GM12878 (cell line): ENCODE measurements around the gene MPIG6B. TPM values are rescaled to one million over a fixed set of nuclear protein-coding genes. Genes with fewer than 3 reads are reported as not detected.
A peak's percentile ranks its signal among the peaks of the same experiment; 100 is the strongest.

Source experiments
- ATAC-seq: fragments of 200-7000 bp; cut with Tn5 transposase; 3 replicates; pipeline ENCODE4 v1.9.1; 2020; ENCODE audit warnings: mild to moderate bottlenecking, moderate library complexity
- BruUV-seq: library from RNA; stranded (reverse); fragments of 400-500 nt; replicated peaks from 2 replicates; lab custom pipeline; 2021; lab: Mats Ljungman, UMichigan
- CTCF ChIA-PET: fragments of 300-600 bp; sonication (Branson Sonifier 250); formaldehyde crosslinking; extraction: SDS; loops from one replicate; lab custom pipeline; 2021; ENCODE audit warnings: inconsistent platforms; lab: Yijun Ruan, JAX
- POLR2A ChIA-PET: fragments of 350-600 bp; formaldehyde crosslinking; extraction: SDS; loops from one replicate; lab custom pipeline; 2021; ENCODE audit warnings: inconsistent platforms; lab: Charles Lee
- RAD21 ChIA-PET: fragments of 300-600 bp; sonication (Branson Sonifier 250); formaldehyde crosslinking; loops from one replicate; lab custom pipeline; 2023; ENCODE audit warnings: antibody characterized with exemption; ENCODE audit not compliant: unreplicated experiment; lab: Charles Lee
- SMC1A ChIA-PET: fragments of 300-600 bp; sonication (Branson Sonifier 250); formaldehyde crosslinking; loops from one replicate; lab custom pipeline; 2023; ENCODE audit not compliant: unreplicated experiment, uncharacterized antibody; lab: Charles Lee
- DNase-seq: peaks from one replicate; pipeline ENCODE4 v3.0.0-alpha.2; 2011; ENCODE audit warnings: low read depth, low spot score
- FAIRE-seq: peaks from 3 replicates; lab custom pipeline; 2011; peaks lifted over from hg19 to GRCh38; lab: Jason Lieb, UNC
- H2AFZ ChIP-seq: 2 replicates; pipeline ENCODE4 v1.6.0; 2011; ENCODE audit warnings: low read depth, low read length, control low read depth; ENCODE audit not compliant: control insufficient read depth
- H3K27ac ChIP-seq: 2 replicates; pipeline ENCODE4 v1.5.1; 2011; ENCODE audit warnings: control low read depth; ENCODE audit not compliant: control insufficient read depth, insufficient read depth
- H3K27me3 ChIP-seq, 2 experiments: replicated peaks in 1 of 2; 2 replicates each; pipeline versions ENCODE4 v1.6.0 to v1.6.1; 2011; ENCODE audit warnings: low read length in 1 of 2; ENCODE audit not compliant: control insufficient read depth in 2 of 2, insufficient read depth in 2 of 2
- H3K36me3 ChIP-seq, 2 experiments: 2 replicates each; pipeline ENCODE4 v1.5.1; 2011; ENCODE audit warnings: low read length in 1 of 2; ENCODE audit not compliant: control insufficient read depth in 2 of 2, insufficient read depth in 2 of 2
- H3K4me1 ChIP-seq: 2 replicates; pipeline ENCODE4 v1.6.1; 2011; ENCODE audit warnings: mild to moderate bottlenecking, low read length, moderate library complexity, mixed read lengths; ENCODE audit not compliant: control insufficient read depth, insufficient read depth
- H3K4me2 ChIP-seq: 2 replicates; pipeline ENCODE4 v1.6.0; 2011; ENCODE audit warnings: control low read depth; ENCODE audit not compliant: control insufficient read depth, insufficient read depth
- H3K4me3 ChIP-seq: fragments of 200-600 bp; sonication (generic); 2 replicates; pipeline ENCODE4 v1.5.1; 2016
- H3K79me2 ChIP-seq: 2 replicates; pipeline ENCODE4 v1.6.0; 2011; ENCODE audit warnings: low read length; ENCODE audit not compliant: control insufficient read depth, insufficient read depth
- H3K9ac ChIP-seq: 2 replicates; pipeline ENCODE4 v1.8.0; 2011; ENCODE audit warnings: low read length, control low read depth, mixed read lengths; ENCODE audit not compliant: control insufficient read depth, insufficient read depth
- H3K9me3 ChIP-seq: replicated peaks from 3 replicates; pipeline ENCODE4 v1.5.1; 2011; ENCODE audit warnings: mild to moderate bottlenecking, low read length; ENCODE audit not compliant: control insufficient read depth, insufficient read depth
- H4K20me1 ChIP-seq: 2 replicates; pipeline ENCODE4 v1.6.0; 2011; ENCODE audit not compliant: control insufficient read depth, insufficient read depth
- BCL3 ChIP-seq: IDR thresholded peaks from 2 replicates; pipeline ENCODE4 v1.6.1; 2011; ENCODE audit warnings: borderline replicate concordance, low read depth, mild to moderate bottlenecking, moderate library complexity, low read length; ENCODE audit not compliant: insufficient read depth, poor library complexity, severe bottlenecking
- CBX5 ChIP-seq: sonication (generic); IDR thresholded peaks from 2 replicates; pipeline ENCODE4 v1.6.1; 2016; ENCODE audit warnings: low read depth, moderate library complexity, mild to moderate bottlenecking, inconsistent platforms
- CHD2 ChIP-seq: IDR thresholded peaks from 2 replicates; pipeline ENCODE4 v1.6.1; 2011; ENCODE audit warnings: low read depth, low read length, improper control_type of control experiment, borderline replicate concordance
- ELK1 ChIP-seq: IDR thresholded peaks from 2 replicates; pipeline ENCODE4 v1.6.1; 2012; ENCODE audit warnings: low read depth, low read length, improper control_type of control experiment
- MEF2A ChIP-seq: IDR thresholded peaks from 2 replicates; pipeline ENCODE4 v1.6.1; 2011; ENCODE audit warnings: low read depth, mild to moderate bottlenecking, low read length, moderate library complexity; ENCODE audit not compliant: insufficient read depth
- NBN ChIP-seq: fragments of 450-650 bp; IDR thresholded peaks from 2 replicates; pipeline ENCODE4 v1.6.1; 2016
- RAD21 ChIP-seq: IDR thresholded peaks from 2 replicates; pipeline ENCODE4 v1.6.1; 2011; ENCODE audit warnings: mild to moderate bottlenecking, low read depth, low read length, moderate library complexity; ENCODE audit not compliant: insufficient read depth
- RUNX3 ChIP-seq: IDR thresholded peaks from 2 replicates; pipeline ENCODE4 v1.6.1; 2012; ENCODE audit warnings: low read length, inconsistent platforms
- SPI1 ChIP-seq: IDR thresholded peaks from 2 replicates; pipeline ENCODE4 v1.6.1; 2011; ENCODE audit warnings: low read depth, mild to moderate bottlenecking, low read length, moderate library complexity, borderline replicate concordance; ENCODE audit not compliant: insufficient read depth
- SUPT20H ChIP-seq: IDR thresholded peaks from 2 replicates; pipeline ENCODE4 v1.6.1; 2011; ENCODE audit warnings: low read depth, mild to moderate bottlenecking, low read length, moderate library complexity, borderline replicate concordance; ENCODE audit not compliant: control insufficient read depth
- TBL1XR1 ChIP-seq: IDR thresholded peaks from 2 replicates; pipeline ENCODE4 v1.6.1; 2012; ENCODE audit warnings: low read depth, low read length, improper control_type of control experiment
- USF1 ChIP-seq: IDR thresholded peaks from 2 replicates; pipeline ENCODE4 v1.6.1; 2011; ENCODE audit warnings: borderline replicate concordance, low read depth, mild to moderate bottlenecking, moderate library complexity, mixed read lengths, low read length; ENCODE audit not compliant: insufficient read depth; ENCODE audit errors: extremely low read length
- ZNF274 ChIP-seq: IDR thresholded peaks from one replicate; pipeline ENCODE4 v1.8.0; 2011; ENCODE audit not compliant: insufficient read length, insufficient read depth
- WGBS: methylation state at CpG from one replicate; pipeline ENCODE4 v1.1.6; 2016; ENCODE audit warnings: low lambda C conversion rate; ENCODE audit not compliant: insufficient replicate concordance, insufficient coverage; ENCODE audit errors: missing lambda C conversion rate; 5-methylcytosine and 5-hydroxymethylcytosine counted together
- in situ Hi-C: fragments of 300-500 bp; cut with MboI; formaldehyde crosslinking; loops from 9 replicates; pipeline ENCODE4 v1.14.3; 2018; ENCODE audit warnings: mixed read lengths
- intact Hi-C: fragments of 100-400 bp; cut with micrococcal nuclease; formaldehyde crosslinking; loops from one replicate; pipeline ENCODE4 v1.14.2; 2022; ENCODE audit not compliant: unreplicated experiment
- polyA plus RNA-seq, 11 experiments: library from polyadenylated mRNA; depleted of rRNA in 4 of 11; unstranded in 6 of 11; stranded (reverse) in 5 of 11; fragments of >200 nt; fragmentation: Nextera tagmentation in 4 of 11; fragmentation: Illumina TruSeq in 1 of 11; extraction: Ambion mirVana in 4 of 11; extraction: Trizol in 1 of 11; gene quantifications; 1 replicate in 1 of 11; 2 replicates in 10 of 11; pipeline versions ENCODE4 v1.2.1 to v1.2.3, GENCODE V29; 2011 to 2016; ENCODE audit warnings: inconsistent platforms in 2 of 11, missing spikeins in 2 of 11, low read depth in 1 of 11
- total RNA-seq, 4 experiments: library from RNA; depleted of rRNA in 3 of 4; stranded (reverse); fragments of >200 nt in 3 of 4; fragmentation: Illumina TruSeq in 1 of 4; extraction: Trizol in 1 of 4; gene quantifications; 2 replicates each; pipeline versions ENCODE4 v1.2.1 to v1.2.3, GENCODE V29; 2013 to 2021

Gene MPIG6B
- total and polyA plus RNA-seq, 10 of the 15 experiments (the other 5 are each of a cell fraction or from before 2014, with no cell fraction given) = not detected

DNA sequence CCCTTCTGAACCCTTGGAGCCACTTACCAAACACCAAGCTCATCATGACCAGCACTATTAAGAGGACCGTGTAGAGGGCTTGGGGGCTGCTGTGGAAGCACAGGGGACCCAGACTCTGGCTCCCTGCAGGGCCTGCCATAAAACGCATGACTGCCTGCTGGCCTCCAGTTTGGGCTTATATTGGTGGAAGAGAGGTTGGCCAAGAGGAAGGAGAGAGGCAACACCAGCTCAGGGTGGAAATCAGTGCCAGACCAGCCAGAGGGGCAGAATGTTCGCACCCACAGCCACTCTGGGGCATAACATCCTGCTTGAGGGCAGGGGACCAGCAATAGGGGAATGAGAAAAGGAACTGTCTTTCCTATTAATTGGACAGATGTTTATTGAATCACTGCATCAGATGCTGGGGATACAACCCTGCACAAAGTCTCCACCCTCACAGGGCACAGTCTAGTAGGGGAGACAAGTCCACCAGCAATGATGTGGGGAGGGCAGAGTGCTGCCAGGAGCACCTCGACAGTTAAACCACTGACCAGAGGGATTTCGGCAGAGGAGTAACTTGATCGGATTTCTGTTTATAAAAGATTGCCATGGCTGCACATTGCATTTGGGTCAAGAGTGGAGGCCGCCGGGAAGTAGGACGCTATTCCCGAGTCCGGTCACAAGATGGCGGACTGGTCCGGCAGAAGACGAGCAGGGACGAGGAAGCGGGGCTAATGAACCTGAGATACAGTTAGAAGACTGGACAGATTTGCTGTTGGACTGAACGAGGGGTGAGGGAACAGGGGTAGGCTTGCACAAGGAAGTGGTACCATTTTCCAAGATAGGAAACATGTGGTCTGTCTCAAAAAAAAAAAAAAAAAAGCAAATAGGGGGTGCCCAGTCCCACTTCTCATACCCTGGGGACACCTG lies 42.7 kb upstream of the MPIG6B start, which contains the start of gene LY6G5C (continued):
- TF ChIP-seq SUPT20H (no peak), CBX5 (no peak), RUNX3 (peak; percentile 5; the same call in 1 of the 2 replicates), CHD2 (no peak), SPI1 (peak; percentile 21; the same call in 1 of the 2 replicates)

DNA sequence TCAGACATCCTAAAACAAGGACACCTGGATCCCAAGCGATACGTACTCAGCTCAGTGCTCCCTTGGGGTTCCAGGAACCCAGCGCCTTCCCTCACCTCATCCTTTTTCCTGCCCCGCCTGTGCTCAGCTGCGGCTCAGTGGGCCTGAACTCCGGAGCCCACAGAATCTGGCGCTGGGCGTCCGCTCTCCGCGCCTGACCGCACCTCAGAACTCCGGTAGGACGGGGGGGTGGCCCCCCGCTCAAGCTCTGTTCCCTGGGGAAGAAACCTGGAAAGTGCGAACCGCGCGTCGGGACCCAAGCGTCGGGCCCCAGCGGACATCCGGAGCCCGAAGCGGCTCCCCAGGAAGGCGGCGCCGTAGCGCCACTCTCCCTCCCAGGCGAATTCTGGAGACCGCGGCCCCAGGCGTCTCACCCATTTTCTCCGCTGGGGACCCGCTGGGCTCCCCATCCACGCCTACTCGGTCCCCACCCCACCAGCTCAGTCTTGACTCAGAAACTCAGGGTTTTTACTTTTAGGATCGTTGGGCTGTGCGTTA lies 42.0 kb upstream of the MPIG6B start:
- Histone ChIP-seq H3K27ac (peak overlapping the region; percentile 15; the same call in 1 of the 2 replicates), H3K27me3 (no peaks in the 10 kb centered on the region), H3K4me2 (peak overlapping the region; percentile 87), H3K4me1 (peaks cover 6% of the 10 kb centered on the region), H3K9me3 (no peaks in the 10 kb centered on the region), H4K20me1 (no peaks in the 10 kb centered on the region), H3K79me2 (no peaks in the 10 kb centered on the region), H3K9ac (peak overlapping the region; percentile 41; the same call in 1 of the 2 replicates), H3K36me3 (no peaks in the 10 kb centered on the region), H3K4me3 (peak overlapping the region; percentile 71), H2AFZ (peak overlapping the region; percentile 64)
- DNase-seq = no peak
- in situ Hi-C loops = no loop called here
- ChIA-PET CTCF (interaction anchor here (0.6 to 2.7 kb wide), 25 partner anchors 9 to 242 kb away, joined by 3 to 16 read pairs (median 3); partner anchors contain the start of genes HSPA1A, HSPA1L and LY6G5B), SMC1A (interaction anchor here (0.7 to 2.5 kb wide), 8 partner anchors 50 to 242 kb away, joined by 3 to 12 read pairs (median 4); partner anchors contain the start of gene MSH5), RAD21 (interaction anchor here (0.9 to 2.5 kb wide), 8 partner anchors 32 to 242 kb away, joined by 3 to 30 read pairs (median 4); partner anchors contain the start of genes ATP6V1G2, DDAH2 and NEU1), POLR2A (interaction anchor here (0.6 to 0.7 kb wide), 4 partner anchors 57 to 146 kb away, joined by 3 to 7 read pairs (median 4); partner anchors contain the start of gene HSPA1B)
- no peak for FAIRE-seq
- WGBS = 2% methylated on average over 40 of the region's 40 CpGs
- ATAC-seq = peak; percentile 81
- intact Hi-C loops = loop anchor here (5.0 kb wide), 1 partner anchor 51 kb away; no protein-coding TSS in a partner anchor
- TSS peak; percentile 48 for BruUV-seq
- TF ChIP-seq NBN (no peak), TBL1XR1 (no peak), RAD21 (no peak), MEF2A (no peak), ELK1 (no peak), USF1 (no peak), ZNF274 (no peak), BCL3 (no peak), CBX5 (no peak)
